ENCODE measurements around the gene DEXI.
A peak's percentile ranks its signal among the peaks of the same experiment; 100 is the strongest.
"Not testable (repeated sequence)": the region's sequence is repeated elsewhere in the genome, so short reads cannot be mapped to it uniquely, and the experiment has no call there.

DEXI gene

DNA sequence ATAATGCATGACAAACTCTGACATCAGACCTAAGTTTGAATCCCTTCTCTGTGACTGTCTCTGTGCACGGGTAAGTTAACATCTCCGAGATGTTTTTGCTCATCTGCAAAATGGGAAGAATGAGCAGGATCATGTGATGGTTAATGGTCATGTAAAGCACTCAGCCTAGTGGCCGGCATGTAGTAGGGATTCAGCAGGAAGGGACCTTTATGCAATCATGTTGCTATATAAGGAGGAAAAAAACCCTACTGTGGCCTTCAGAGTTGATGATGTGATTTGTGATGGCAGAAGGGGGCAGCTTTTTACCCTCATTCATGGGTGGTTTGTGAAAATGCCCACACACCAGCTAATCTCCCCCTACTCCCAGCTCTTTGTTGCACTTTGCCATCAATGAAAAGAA, 26.2 kb upstream of the DEXI start:
- no peak for DNase-seq (ENCODE audit: low spot score)

DNA sequence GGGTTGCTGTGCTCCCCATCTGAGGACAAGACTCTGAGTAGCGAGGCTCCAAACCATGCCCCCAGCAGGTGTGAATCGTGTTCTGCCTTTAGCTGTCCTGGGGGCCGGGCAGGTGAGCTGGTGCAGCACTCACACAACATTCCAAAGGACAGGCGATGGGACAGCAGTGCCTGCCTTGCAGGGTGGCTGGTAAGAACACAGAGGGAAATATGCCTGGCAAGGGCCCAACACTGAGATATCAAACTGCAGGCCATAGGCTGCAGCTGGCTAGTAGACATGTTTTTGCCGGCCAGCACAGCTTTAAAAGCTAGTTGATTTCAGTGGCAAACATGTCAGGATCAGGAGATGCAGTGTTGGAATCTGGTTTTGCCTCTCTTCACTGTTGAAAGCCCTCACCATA, 25.7 kb upstream of the DEXI start:
- DNase-seq (ENCODE audit: low spot score) = no peak

DNA sequence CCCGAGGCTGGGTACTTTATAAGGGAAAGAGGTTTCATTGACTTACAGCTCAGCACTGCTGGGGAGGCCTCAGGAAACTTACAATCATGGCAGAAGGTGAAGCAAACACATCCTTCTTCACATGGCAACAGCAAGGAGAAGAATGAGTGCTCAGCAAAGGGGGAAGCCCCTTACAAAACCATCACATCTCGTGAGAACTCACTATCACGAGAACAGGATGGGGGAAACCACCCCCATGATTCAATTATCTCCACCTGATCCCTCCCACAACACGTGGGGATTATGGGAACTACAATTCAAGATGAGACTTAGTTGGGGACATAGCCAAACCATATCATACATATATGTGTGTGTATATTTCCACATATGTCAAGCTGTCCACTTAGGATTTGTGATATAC, 24.3 kb upstream of the DEXI start:
- DNase-seq (ENCODE audit: low spot score) = not testable (repeated sequence)

DNA sequence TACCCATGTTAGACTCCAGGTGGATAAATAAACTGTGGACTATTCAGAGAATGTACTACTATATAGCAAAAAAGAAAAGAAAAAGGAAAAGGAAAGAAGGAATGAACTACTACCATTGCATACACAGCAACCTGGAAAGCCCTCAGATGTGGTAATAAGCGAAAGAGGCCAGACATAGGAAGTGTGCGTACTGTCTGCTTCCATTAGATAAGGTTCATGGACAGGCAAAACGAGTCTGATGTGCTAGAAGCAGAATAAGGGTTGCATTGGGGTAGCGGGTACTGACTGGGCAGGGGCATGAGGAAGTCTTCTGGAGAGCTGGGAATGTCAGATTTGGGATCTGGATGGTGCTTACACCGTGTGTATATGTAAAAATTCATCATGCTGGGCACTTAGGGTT, 23.9 kb upstream of the DEXI start:
- DNase-seq (ENCODE audit: low spot score) = no peak

DNA sequence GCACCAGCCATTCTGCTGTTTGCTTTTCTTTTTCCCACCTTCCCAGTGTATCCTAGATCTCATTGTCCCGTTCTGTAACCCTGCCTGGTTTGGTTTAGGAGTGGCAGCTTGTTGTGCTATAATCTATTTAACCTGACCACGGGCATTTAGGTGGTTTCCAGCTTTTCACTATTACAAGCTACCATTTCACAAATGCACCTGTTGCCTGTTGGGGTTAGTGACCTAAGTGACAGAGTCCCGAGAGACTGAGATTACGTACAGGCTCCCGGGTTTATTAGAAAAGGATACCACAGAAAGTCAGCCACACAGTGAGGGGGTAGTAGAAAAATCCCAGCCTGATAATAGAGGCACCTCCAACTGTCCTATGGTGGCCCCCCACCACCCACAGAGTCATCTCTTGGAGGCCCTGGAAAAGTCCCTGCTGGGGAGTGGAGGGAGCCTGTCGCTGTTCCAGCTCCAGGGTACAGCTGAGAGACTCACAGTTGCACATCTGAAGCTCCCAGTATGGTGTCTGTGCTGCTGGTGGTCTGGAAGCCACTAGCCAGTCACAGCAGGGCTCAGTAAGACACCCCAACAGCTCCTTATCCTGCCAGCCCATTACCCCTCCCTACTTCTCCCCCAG, 23.3 kb upstream of the DEXI start:
- DNase-seq (ENCODE audit: low spot score) = peak; percentile 33

DNA sequence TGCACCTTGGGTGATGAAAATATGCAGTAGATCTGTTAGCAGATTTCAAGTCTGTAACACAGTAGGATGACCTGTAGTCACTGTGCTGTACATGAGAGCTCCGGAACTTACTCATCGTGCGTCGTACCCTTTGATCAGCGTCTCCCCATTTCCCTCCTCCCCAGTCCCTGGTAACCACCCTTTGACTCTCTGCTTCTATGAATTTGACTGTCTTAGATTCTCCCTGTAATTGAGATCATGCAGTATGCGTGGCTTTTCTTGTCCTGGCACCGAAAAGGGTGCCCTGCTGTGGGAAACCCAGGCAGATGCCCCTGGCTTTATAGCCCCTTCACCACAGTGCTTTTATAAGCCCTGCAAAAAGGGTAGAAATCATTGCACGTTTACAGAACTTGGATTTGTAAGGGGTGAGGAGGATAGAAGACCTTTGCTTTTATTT, 22.6 kb upstream of the DEXI start:
- peak; percentile 84 for DNase-seq (ENCODE audit: low spot score)

DNA sequence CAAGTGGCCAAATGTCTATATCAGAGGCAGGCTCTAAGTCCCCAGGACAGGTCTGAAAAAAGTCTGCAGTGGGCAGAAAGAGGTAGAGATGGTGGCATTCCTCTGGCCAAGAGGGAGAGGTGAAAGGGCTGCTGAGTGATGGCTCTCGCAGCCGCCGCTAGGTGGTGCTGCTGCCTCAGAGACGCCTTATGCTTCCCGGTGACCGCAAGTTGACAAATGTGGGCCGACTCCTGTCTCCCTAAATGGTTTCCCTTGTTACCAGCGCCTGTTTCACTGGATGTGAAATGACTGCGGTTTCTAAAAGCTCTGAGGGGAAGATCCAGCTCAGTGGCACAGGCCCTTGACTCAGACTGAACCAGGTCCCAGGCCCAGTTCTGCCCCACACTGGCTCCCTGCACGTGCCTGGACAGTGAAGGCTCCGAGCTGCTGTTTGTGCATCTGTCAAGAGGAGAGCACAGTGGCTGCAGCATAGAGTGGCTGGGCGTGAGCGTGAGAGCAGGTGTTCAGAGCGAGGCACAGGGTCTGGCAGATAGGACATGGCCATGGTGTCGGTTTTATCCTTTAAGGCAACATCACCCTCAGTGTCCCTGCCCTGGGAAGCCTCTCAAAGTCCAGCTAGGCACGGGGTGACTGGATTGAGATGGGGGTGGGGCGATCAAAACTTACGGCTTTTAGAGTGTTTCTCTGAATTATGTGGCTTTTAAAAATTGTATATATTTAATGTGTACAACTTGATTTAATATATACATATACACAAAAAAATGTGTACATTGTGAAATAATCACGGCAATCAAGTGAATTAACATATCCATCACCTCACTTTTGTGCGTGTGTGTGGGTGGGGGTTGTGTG, 22.0 kb upstream of the DEXI start:
- DNase-seq (ENCODE audit: low spot score) = peak; percentile 81

DNA sequence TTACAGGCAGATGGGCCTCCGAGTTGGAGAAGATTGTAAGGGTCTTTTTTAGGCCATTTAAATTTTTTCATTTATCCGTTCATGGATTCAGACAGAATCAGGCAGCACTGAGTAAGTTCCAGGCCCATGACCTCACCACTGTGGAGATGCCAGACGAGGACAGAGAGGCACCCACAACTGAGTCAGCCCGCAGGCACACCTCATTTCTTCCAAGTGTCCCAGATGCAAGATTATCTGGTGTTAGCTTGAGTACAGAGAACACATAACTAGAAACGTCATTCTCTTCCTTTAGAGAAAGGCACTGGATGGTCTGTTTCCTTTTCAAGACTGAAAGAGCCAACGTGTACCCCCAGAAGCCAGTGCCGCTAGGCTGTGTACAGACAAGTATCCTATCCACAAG, 19.0 kb upstream of the DEXI start:
- DNase-seq (ENCODE audit: low spot score) = no peak

DNA sequence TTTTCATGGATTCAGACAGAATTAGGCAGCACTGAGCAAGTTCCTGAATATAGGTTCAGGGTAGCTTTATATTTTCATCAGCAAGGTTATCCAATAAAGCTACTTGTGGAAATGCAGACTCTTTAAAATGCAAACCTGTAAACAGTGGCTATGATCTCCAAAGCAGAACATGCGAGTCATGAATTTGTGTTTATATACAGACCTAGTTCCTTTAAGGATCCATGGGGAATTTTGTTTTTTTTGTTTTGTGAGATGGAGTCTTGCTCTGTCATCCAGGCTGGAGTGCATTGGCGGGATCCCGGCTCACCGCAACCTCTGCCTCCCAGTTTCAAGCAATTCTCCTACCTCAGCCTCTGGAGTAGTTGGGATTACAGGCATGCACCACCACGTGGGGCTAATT, 16.9 kb upstream of the DEXI start:
- no peak for DNase-seq (ENCODE audit: low spot score)

DNA sequence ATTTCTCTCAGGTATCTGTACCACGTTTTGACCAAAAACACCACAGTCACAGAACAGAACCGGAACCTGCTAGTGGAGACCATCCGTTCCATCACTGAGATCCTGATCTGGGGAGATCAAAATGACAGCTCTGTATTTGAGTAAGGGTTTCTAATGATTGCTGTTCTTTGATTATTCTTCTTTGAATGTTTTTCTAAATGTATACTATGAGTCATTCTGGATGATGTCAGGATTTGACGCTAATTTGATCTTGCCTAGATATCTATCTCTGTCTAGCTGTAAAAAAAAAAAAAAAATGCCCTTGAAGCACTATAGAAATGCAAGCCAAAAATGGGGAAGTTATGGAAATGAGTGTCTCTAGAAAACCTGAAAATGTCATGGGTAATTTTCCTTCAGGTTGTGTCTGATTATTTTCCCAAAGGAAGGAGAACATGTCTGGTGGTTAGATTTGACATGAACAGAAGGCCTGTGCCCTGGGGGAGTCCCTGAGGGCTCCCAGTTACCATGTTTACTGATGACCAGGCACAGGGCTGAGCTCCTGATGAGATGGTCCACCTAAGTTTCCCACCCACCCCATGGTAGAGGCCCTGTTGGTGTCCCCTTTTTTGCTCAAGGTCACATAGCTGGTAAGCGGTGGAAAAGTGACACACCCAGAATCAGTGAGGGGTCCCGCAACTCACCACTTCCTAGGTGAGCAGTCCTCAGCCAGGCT, 15.7 kb upstream of the DEXI start:
- DNase-seq (ENCODE audit: low spot score) = peak; percentile 35

DNA sequence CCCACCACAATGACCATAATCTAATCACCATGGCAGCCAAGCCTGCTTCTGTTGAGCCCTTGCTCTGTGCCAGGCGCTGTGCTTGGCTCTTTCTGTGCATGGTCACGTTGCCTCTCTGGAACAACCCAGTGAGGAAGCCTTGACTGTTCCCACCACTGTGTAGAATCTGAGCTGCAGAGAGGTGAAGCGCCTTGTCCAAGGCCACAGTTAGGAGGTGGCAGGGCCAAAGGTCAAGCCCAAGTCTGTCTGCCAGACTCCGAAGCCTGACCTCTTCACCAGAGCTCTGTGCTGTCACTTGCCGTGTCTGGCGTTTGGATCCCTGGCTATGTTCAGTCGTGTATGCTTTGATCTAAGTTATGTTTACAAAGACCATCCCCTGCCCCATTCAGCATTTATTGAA, 12.6 kb upstream of the DEXI start:
- no peak for DNase-seq (ENCODE audit: low spot score)

DNA sequence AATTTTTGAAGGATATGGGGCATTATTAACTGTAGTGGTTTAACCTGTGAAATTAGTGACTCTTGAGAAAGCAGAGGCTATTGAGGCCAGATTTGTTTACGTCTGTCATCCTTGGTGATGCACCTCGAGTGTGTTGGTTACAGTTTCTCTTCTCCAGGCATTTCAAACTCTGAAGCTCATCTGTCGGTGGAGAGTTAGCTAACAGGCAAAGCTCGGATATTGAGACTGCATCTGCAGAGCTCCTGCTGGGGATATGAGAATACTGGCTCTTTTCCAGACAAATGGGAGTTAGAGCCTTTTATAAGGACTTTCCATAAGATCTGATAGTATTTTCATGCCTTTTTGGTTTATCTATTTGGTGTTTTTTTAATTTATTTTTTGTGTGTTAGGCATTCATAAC, 8.8 kb upstream of the DEXI start:
- DNase-seq (ENCODE audit: low spot score) = no peak

DNA sequence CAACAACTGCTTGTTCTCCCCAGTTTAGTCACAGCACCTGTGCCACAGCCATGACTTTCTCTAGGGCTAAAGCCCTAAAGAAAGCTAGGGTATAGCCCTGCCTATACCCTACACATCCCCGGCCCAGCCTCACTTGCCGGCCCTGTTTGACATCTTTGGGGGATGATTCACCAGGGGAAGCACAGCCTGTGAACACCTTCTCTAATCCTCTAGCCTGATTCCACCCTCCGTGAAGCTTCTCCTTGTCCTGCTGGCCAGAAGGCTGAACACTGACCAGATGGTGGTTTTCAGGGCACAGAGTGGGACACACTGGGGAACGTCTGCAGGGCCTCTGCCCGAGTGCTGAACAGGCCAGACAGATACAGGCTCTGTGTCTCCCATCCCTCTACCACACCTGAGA, 8.1 kb upstream of the DEXI start:
- no peak for DNase-seq (ENCODE audit: low spot score)

DNA sequence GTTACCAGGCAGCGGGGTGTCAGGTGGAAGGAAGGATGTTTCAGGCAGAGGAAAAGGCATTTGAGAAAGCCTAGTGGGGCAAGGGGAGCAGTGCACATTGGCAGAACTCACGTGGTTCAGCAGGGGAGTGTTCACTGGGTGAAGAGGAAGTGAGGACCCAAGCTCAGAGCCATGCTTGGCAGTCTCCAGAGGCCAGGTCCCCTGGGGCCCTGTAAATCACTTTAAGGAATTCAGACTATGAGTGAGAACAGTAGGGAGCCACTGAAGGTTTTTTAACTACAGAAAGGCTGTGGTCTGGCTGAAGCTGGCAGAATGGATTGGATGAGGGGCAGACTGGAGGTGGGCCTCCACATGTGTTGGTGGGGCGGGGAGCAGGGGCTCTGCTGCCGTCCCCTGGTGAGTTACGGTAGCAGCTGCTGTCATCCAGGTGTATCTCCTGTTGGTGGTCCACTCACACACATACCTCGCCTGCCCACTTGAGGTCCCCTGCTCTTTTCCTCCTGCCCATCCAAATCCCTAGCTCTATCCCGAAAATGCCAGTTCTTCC, 7.2 kb upstream of the DEXI start:
- DNase-seq (ENCODE audit: low spot score) = peak; percentile 31

DNA sequence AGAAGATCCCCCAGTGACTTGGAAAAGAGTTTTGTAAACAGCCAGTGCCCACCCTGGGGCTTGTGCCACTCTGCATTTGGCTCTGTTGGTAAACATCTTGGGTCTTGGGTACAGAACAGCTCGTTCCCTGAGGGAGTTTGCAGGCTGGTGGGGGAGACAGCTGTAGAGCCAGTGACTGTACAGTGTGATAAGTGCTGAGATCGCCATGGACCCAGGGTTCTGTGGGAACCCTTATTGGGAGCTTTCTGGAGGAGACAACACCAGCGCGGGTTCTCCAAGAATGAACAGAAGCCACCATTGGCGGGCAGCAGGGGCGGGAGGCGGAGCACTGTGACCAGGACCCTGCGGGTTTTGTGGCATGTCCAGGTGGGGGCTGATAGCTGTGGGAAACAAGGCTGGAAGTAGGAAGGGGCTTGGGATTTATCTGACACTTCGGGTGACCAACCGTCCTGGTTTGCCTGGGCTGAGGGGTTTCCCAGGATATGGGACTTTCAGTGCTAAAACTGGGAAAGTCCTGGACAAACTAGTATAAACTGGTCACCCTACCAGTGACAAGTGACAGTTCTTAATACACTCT, 5.0 kb upstream of the DEXI start:
- no peak for DNase-seq (ENCODE audit: low spot score)

DNA sequence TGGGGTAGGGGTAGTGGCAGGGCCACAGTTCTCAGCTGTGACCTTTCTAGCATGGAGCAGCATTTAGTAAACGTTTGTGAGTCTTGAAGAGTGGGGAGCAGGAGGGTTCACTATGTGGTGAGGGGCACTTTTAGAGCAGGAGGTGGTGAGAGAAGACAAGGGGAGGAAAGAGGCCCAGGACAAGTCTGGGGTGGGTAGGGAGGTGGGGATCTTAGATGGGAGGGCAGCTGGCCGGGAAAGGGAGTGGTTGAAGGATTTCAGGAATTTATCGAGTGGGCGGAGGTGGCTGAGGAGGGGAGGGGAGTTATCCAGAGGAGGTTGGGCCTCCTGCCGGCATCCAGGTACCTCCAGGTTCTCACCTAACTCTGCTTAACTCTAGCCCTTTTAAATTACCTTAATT, 4.0 kb upstream of the DEXI start:
- no peak for DNase-seq (ENCODE audit: low spot score)

DNA sequence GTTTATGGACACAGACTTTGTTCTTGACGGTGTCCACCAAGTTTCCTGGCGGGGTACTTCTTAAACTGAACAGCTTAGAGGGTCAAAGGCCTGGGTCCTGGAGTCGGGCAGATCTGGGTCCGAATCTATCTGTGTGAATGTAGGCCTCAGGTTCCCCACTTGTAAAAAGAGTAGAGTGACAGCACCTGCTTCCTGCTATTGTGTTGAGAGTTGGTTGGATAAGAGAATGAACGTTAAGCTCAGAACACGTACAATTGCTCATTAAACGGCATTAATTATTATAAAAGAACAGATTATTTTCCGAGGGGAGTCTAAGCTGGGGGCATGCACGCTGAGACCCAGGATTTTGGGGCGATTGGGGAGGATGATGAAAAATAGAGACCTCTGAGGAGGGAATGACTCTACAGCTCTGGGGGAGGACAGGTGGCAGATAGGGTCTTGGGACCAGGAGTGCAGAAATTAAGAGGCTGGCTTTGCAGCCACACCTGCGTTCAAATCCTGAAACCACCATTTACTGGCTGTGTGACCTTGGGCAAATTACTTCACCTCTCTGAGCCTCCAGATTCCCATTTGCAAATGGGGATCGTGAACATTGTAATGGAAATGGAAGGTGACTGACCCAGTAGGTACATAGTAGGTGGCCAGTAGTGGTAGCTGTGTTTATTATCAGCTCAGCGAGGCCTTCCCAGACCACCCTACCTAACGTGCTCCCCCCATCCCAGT, 3.0 kb upstream of the DEXI start:
- no peak for DNase-seq (ENCODE audit: low spot score)

DNA sequence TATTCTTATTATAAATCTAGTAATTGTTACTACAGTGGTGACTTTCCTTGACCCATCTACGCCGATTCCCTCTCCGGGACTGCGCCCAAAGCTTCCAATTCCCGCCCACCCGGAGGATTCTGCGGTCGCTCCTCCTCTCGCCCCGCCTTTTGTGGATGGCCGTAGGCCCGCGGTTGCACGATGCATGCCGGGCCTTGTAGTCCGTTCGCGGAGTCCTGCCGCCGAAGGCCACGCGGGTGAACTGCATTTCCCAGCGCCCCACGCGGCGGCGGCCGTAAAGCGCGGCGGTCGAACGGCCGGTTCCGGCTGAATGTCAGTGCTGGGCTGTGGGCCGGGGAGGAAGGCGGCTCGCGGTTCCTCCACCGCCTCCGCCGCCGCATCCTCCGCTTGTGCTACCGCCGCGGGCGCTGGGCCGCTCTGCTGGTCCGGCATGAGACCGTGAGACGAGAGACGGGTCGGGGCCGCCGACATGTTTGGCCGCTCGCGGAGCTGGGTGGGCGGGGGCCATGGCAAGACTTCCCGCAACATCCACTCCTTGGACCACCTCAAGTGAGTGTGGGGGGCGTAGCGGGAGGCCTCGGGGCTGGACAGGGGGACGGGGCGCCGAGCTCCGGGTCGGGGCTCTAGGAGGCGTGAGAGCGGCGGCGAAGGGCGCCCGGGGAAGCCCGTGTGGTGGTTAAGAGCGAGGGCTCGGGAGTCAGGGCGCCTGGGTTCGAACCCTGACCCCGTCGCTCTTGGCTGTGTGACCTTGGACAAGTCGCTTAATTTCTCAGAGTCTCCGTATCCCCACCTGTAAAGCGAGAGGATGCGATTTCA, 2.2 kb upstream of the DEXI start, which contains the start of gene CLEC16A:
Gene CLEC16A (plus strand): TSS at position 316 of the 816 bp plus-strand sequence. CDS start 154 bp downstream, at position 470.
- peak; percentile 96 for DNase-seq (ENCODE audit: low spot score)

DNA sequence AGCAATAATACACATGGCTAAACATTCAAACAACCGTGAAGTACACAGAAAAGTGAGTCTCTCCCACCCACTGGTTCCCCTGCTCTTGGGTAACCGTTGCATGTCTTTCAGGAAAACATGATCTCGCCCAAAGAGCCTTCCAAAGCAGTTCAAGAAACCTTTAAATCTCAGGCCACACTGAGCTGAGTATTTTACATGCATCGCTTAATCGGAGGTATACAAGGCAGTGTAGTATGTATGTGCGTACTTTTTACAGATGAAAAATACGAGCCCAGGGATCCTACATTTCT, 741 bp upstream of the DEXI start:
- no peak for DNase-seq (ENCODE audit: low spot score)

DNA sequence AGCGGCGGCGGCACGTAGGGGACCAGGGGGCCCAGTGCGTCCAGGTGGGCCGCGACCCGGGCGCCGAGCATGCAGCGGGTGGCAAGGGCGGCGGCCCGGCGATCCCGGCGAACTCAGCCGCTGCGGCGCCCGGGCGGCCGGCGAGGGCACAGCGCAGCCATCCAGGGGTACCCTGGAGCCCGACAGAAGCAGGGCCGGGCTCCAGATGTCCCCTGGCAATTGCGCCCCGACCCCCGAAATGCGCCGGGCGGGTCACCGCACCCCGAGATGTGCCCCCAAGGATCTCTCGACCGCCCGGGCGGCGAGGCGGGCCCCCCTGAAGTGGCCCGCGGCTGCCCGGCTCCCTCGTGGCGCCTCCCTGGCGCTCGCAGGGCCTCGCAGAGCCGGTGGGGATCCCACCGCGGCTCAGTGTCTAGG, 325 bp downstream of the DEXI start:
- not testable (repeated sequence) for DNase-seq (ENCODE audit: low spot score)
